Retinal pigment epithelial cell (primary cell): ENCODE results near the gene GLRX3.
A peak's percentile ranks its signal among the peaks of the same experiment; 100 is the strongest.
"Not testable (repeated sequence)": the region's sequence is repeated elsewhere in the genome, so short reads cannot be mapped to it uniquely, and the experiment has no call there.

ENCODE experiments used
- DNase-seq: peaks from one replicate; pipeline ENCODE4 v3.0.0-alpha.2; 2010; ENCODE audit warnings: low read depth
- H3K4me3 ChIP-seq: 2 replicates; pipeline ENCODE4 v1.5.1; 2011; ENCODE audit warnings: mild to moderate bottlenecking, low read length, control low read depth, moderate library complexity
- TF ChIP-seq, protein P1 (sequence below): conservative IDR thresholded peaks from 2 replicates; pipeline ENCODE4 v1.5.1; 2011; ENCODE audit warnings: low read depth, low read length, control low read depth, inconsistent platforms

GLRX3 gene

DNA sequence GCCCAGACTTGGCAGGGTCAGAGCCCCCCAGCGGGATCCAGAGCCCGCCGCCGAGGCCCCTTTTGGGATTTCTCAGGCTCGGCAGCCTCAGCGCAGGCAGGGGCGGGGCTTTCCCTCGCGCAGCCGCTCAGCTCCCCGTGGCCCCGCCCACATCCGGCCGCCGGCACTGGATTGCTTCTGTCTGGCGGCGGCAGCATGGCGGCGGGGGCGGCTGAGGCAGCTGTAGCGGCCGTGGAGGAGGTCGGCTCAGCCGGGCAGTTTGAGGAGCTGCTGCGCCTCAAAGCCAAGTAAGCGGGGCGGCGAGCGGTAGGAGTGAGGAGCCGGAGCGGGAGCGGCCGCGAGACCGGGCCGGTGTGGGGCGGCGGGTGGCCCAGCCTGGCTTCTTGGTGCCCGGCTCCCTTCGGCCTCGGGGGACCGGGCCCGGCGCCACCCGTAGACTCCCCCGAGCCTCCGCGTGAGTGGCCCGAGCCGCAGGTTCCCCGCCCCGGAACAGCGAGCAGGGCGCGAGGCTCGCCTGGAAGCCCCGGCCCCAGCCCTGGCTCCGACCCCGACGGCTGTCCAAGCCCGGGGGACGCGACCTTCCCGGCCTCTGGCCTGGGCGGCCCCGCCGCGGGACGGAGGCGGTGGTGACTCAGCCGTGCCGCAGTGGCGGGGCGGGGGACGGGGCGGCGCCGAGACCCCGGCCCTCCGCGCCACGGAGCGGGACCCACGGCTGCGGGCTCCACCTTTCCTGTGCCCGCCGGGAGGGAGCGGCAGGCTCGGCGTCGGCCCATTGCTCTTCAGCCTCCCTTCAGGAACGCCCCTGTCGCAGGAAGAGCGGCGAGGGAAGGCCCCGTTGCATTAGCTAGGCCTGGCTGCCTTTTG is at the start of gene GLRX3:
Gene GLRX3, plus strand, starts transcription at position 166 of the 864 bp plus-strand sequence. Its CDS starts 30 bp downstream, at position 196.
- DNase-seq: peak; percentile 22
- TF ChIP-seq, protein P1, sequence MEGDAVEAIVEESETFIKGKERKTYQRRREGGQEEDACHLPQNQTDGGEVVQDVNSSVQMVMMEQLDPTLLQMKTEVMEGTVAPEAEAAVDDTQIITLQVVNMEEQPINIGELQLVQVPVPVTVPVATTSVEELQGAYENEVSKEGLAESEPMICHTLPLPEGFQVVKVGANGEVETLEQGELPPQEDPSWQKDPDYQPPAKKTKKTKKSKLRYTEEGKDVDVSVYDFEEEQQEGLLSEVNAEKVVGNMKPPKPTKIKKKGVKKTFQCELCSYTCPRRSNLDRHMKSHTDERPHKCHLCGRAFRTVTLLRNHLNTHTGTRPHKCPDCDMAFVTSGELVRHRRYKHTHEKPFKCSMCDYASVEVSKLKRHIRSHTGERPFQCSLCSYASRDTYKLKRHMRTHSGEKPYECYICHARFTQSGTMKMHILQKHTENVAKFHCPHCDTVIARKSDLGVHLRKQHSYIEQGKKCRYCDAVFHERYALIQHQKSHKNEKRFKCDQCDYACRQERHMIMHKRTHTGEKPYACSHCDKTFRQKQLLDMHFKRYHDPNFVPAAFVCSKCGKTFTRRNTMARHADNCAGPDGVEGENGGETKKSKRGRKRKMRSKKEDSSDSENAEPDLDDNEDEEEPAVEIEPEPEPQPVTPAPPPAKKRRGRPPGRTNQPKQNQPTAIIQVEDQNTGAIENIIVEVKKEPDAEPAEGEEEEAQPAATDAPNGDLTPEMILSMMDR: no peak
- peak within 1 kb of the TSS; percentile 63 for H3K4me3 ChIP-seq

DNA sequence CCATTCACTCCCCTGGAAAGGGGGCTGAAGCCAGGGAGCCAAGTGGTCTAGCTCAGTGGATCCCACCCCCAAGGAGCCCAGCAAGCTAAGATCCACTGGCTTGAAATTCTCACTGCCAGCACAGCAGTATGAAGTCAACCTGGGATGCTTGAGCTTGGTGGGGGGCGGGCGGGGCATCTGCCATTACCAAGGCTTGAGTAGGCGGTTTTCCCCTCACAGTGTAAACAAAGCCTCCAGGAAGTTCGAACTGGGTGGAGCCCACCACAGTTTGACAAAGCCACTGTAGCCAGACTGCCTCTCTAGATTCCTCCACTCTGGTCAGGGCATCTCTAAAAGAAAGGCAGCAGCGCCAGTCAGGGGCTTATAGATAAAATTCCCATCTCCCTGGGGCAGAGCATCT is 45.6 kb upstream of the GLRX3 start:
- not testable (repeated sequence) for H3K4me3 ChIP-seq, DNase-seq

DNA sequence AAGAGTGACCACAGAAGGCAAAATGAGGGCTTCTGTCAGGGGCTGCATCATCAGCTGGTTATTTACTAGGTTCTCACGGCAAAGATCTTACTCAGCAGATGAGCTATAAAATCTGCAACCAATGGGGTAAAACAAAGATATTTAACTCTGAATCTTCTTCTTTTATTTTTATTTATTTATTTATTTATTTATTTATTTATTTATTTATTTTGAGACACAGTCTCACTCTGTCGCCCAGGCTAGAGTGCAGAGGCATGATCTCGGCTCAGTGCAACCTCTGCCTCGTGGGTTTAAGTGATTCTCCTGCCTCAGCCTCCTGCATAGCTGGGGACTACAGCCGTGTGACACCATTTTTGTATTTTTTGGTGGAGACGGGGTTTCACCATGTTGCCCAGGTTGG is 36.8 kb upstream of the GLRX3 start:
- no peak for DNase-seq
- TF ChIP-seq, protein P1: no peak

DNA sequence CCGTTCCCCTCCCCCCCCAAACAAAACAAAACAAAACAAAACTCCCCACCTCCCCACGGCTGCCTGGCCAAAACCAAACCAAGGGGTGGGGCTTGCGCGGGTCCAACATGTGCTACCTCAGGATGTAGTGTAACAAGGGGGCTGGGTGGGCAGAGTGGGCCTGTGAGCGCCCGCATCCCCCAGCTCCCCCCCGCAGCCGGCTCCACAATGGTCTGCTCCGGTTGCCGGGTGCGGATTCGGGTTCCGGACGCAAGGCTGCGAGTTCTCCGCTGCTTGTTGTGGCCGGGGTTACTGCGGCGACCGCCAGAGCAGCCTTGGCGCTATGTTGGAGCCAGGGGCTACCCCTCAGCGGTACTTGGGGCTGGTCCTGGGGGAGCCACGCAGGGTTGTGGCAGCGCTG is 30.5 kb upstream of the GLRX3 start:
- no peak overlapping the region for H3K4me3 ChIP-seq
- TF ChIP-seq, protein P1: no peak
- DNase-seq: no peak

More for the DNA sequence above, 36.8 kb upstream of the GLRX3 start:
- no peak overlapping the region for H3K4me3 ChIP-seq

DNA sequence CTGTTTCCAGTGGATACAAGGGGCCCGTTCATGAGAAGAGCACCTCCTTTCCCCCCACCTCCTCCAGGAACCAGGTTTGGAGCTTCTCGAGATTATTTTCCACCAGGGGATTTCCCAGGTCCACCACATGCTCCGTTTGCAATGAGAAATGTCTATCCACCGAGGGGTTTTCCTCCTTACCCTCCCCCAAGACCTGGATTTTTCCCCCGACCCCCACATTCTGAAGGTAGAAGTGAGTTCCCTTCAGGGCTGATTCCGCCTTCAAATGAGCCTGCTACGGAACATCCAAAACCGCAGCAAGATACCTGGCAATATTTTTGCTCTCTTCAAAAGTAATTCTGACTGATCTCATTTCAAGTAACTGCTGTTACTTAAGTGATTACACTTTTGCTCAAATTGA is 28.0 kb upstream of the GLRX3 start:
- H3K4me3 ChIP-seq, DNase-seq: not testable (repeated sequence)

DNA sequence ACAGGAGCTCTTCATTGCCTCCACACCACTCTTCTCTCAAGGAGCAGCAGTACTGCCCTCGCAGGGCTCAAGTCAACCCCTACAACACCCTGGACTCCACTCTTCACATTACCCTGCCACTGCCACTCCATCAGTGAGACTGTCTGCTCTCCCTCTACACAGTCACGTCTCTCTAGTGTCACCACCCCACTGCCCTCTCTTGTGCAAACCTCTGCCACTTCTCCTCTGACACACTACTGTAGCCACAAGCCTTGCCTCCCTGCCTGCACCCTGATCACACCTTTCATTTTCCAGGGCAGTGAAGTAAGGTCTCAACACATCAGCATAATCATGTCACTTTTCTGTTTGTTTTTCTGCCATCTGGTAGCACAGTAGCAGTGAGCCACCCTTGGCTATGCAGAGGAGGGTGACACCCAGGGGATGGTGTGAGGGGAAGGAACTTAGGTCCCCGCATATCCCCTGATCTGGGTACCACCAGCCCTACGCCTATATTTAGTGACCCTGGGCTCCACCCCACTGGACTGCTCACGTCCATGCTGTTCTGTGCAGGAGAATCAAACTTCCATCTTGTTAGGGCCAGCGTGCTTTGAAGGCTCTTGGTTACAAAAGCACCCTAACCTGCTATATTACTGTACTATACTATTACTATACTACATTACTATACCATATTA is 27.1 kb upstream of the GLRX3 start:
- peak overlapping the region; percentile 88 for H3K4me3 ChIP-seq
- no peak for DNase-seq
- TF ChIP-seq, protein P1: no peak

DNA sequence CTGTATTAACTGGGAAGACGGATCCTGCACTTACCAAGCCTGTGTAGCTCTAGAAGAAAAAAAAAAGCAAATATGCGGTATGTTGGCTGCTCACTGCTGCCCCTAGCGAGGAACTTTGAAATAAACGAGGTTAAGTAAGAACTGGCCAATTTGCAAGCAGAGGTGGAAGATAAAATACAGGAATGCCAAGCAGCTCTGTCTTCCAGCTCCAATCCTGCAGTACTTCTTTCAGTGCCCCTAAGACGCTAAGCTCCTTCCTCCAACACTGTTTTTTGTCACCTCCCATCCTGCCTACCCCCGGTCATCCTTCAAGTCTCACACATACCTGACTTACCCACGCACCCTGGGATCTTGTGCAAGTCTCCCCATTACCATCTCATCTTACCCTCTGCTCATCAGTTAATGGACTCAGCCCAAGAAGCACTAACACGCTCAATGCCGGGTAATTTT is 26.4 kb upstream of the GLRX3 start:
- peak overlapping the region; percentile 88 for H3K4me3 ChIP-seq
- peak; percentile 54 for DNase-seq
- TF ChIP-seq, protein P1: peak; percentile 85
